H1 (cell line): ENCODE measurements around the gene ZBTB8B. TPM values are rescaled to one million over a fixed set of nuclear protein-coding genes. Genes with fewer than 3 reads are reported as not detected.

Experiments used
- CTCF ChIA-PET: fragments of 300-600 bp; sonication (Branson Sonifier 250); formaldehyde crosslinking; loops from one replicate; lab custom pipeline; 2021; ENCODE audit not compliant: partially characterized antibody; lab: Charles Lee
- POLR2A ChIA-PET: fragments of 300-600 bp; sonication (Branson Sonifier 250); formaldehyde crosslinking; loops from one replicate; lab custom pipeline; 2021; ENCODE audit warnings: inconsistent platforms; ENCODE audit not compliant: partially characterized antibody; lab: Charles Lee
- DNase-seq, 2 experiments: peaks; one replicate each; pipeline versions ENCODE4 v3.0.0 to v3.0.0-alpha.2; 2010 to 2022; ENCODE audit warnings: low spot score in 2 of 2, low read depth in 1 of 2, mixed read lengths in 1 of 2
- FAIRE-seq: peaks from 2 replicates; lab custom pipeline; 2011; peaks lifted over from hg19 to GRCh38; lab: Jason Lieb, UNC
- H2AFZ ChIP-seq: 2 replicates; pipeline ENCODE4 v1.8.1; 2012; ENCODE audit warnings: low read length, inconsistent platforms
- H2AK5ac ChIP-seq: 2 replicates; pipeline ENCODE4 v1.6.1; 2013; ENCODE audit warnings: low read depth, low read length
- H2BK120ac ChIP-seq: replicated peaks from 2 replicates; pipeline ENCODE3; 2013; ENCODE audit warnings: low read depth, low read length, inconsistent platforms
- H2BK12ac ChIP-seq: 2 replicates; pipeline ENCODE4 v1.6.1; 2013; ENCODE audit warnings: low read depth, low read length
- H2BK15ac ChIP-seq: 2 replicates; pipeline ENCODE4 v1.6.1; 2013; ENCODE audit warnings: low read length
- H2BK20ac ChIP-seq: 2 replicates; pipeline ENCODE4 v1.6.1; 2013; ENCODE audit warnings: low read length
- H2BK5ac ChIP-seq: 2 replicates; pipeline ENCODE4 v1.6.1; 2013; ENCODE audit warnings: low read depth, low read length
- H3K14ac ChIP-seq: 2 replicates; pipeline ENCODE4 v1.6.1; 2013; ENCODE audit warnings: inconsistent platforms; ENCODE audit not compliant: insufficient read length
- H3K18ac ChIP-seq: 2 replicates; pipeline ENCODE4 v1.6.1; 2013; ENCODE audit warnings: low read length; ENCODE audit errors: extremely low read depth
- H3K23ac ChIP-seq: 2 replicates; pipeline ENCODE4 v1.6.1; 2013; ENCODE audit warnings: inconsistent platforms; ENCODE audit not compliant: insufficient read length
- H3K23me2 ChIP-seq: 2 replicates; pipeline ENCODE4 v1.6.1; 2013; ENCODE audit warnings: low read depth, low read length
- H3K27ac ChIP-seq: 2 replicates; pipeline ENCODE4 v1.6.1; 2011; ENCODE audit warnings: low read depth, low read length, inconsistent platforms
- H3K27me3 ChIP-seq, 4 experiments: replicated peaks in 1 of 4; 1 replicate in 1 of 4; 2 replicates in 3 of 4; pipeline versions ENCODE4 v1.6.1 to v1.8.1; 2011 to 2013; ENCODE audit warnings: low read length in 3 of 4, mild to moderate bottlenecking in 3 of 4, inconsistent platforms in 2 of 4, mixed read lengths in 2 of 4, moderate library complexity in 1 of 4; ENCODE audit not compliant: control insufficient read depth in 3 of 4, insufficient read depth in 3 of 4; ENCODE audit errors: extremely low read depth in 1 of 4
- H3K36me3 ChIP-seq, 4 experiments: 2 replicates each; pipeline versions ENCODE4 v1.6.1 to v1.8.1; 2011 to 2013; ENCODE audit warnings: mild to moderate bottlenecking in 4 of 4, low read length in 3 of 4, moderate library complexity in 2 of 4, control low read depth in 1 of 4, inconsistent platforms in 1 of 4; ENCODE audit not compliant: insufficient read depth in 4 of 4, control insufficient read depth in 2 of 4
- H3K4ac ChIP-seq: replicated peaks from 2 replicates; pipeline ENCODE3; 2013; ENCODE audit warnings: low read length, low read depth, mixed read lengths, inconsistent platforms; ENCODE audit not compliant: insufficient read length
- H3K4me1 ChIP-seq, 4 experiments: replicated peaks in 1 of 4; 1 replicate in 1 of 4; 2 replicates in 3 of 4; pipeline versions ENCODE4 v1.6.1 to v1.8.1; 2011 to 2013; ENCODE audit warnings: low read length in 3 of 4, inconsistent platforms in 2 of 4, mixed read lengths in 1 of 4; ENCODE audit not compliant: insufficient read depth in 4 of 4, control insufficient read depth in 3 of 4
- H3K4me2 ChIP-seq, 2 experiments: 2 replicates each; pipeline versions ENCODE4 v1.6.1 to v1.8.1; 2011 to 2013; ENCODE audit warnings: low read depth in 2 of 2, low read length in 2 of 2, control low read depth in 1 of 2, inconsistent platforms in 1 of 2, mild to moderate bottlenecking in 1 of 2; ENCODE audit not compliant: insufficient read depth in 1 of 2
- H3K4me3 ChIP-seq, 4 experiments: fragments of 200-600, 300-600 bp in 1 of 4; sonication (generic), shearing (Covaris generic), sonication (Bioruptor Twin) in 1 of 4; 2 replicates each; pipeline versions ENCODE4 v1.5.1 to v1.8.1; 2011 to 2016; ENCODE audit warnings: low read length in 4 of 4, low read depth in 3 of 4, control low read depth in 2 of 4, inconsistent platforms in 2 of 4, mild to moderate bottlenecking in 2 of 4, mixed read lengths in 1 of 4, moderate library complexity in 1 of 4; ENCODE audit not compliant: insufficient read depth in 2 of 4; ENCODE audit errors: extremely low read depth in 1 of 4
- H3K56ac ChIP-seq: replicated peaks from 2 replicates; pipeline ENCODE3; 2013; ENCODE audit warnings: low read depth, mild to moderate bottlenecking, mixed read lengths, low read length, inconsistent platforms; ENCODE audit not compliant: insufficient read length
- H3K79me1 ChIP-seq: 2 replicates; pipeline ENCODE4 v1.6.1; 2013; ENCODE audit warnings: low read depth, low read length, control low read depth
- H3K79me2 ChIP-seq, 2 experiments: 2 replicates each; pipeline versions ENCODE4 v1.6.1 to v1.8.1; 2012 to 2013; ENCODE audit warnings: low read length in 2 of 2, mild to moderate bottlenecking in 2 of 2, inconsistent platforms in 1 of 2; ENCODE audit not compliant: insufficient read depth in 2 of 2, control insufficient read depth in 1 of 2
- H3K9ac ChIP-seq, 4 experiments: replicated peaks in 1 of 4; 1 replicate in 1 of 4; 2 replicates in 3 of 4; pipeline versions ENCODE4 v1.6.1 to v1.8.1; 2011 to 2013; ENCODE audit warnings: low read depth in 3 of 4, low read length in 3 of 4, control low read depth in 2 of 4, mild to moderate bottlenecking in 2 of 4, moderate library complexity in 2 of 4, inconsistent platforms in 1 of 4; ENCODE audit errors: extremely low read depth in 1 of 4
- H3K9me3 ChIP-seq, 2 experiments: 2 replicates each; pipeline versions ENCODE4 v1.6.1 to v1.8.1; 2012 to 2013; ENCODE audit warnings: mild to moderate bottlenecking in 2 of 2, moderate library complexity in 2 of 2, control low read depth in 1 of 2, inconsistent platforms in 1 of 2, low read depth in 1 of 2, low read length in 1 of 2, mixed read lengths in 1 of 2; ENCODE audit not compliant: insufficient read depth in 2 of 2
- H4K20me1 ChIP-seq, 2 experiments: replicated peaks in 1 of 2; 2 replicates each; pipeline versions ENCODE3 to v1.8.1; 2011 to 2013; ENCODE audit warnings: inconsistent platforms in 2 of 2, low read length in 2 of 2, mild to moderate bottlenecking in 1 of 2; ENCODE audit not compliant: insufficient read depth in 2 of 2, control insufficient read depth in 1 of 2
- H4K5ac ChIP-seq: 2 replicates; pipeline ENCODE4 v1.6.1; 2013; ENCODE audit warnings: low read length, low read depth, mixed read lengths, inconsistent platforms; ENCODE audit not compliant: insufficient read length
- H4K8ac ChIP-seq: 2 replicates; pipeline ENCODE4 v1.8.0; 2013; ENCODE audit warnings: mild to moderate bottlenecking, moderate library complexity, low read length, inconsistent platforms; ENCODE audit not compliant: insufficient read depth; ENCODE audit errors: extremely low read depth
- H4K91ac ChIP-seq: replicated peaks from 2 replicates; pipeline ENCODE3; 2013; ENCODE audit warnings: low read length, mixed read lengths, inconsistent platforms; ENCODE audit not compliant: insufficient read length
- ATF2 ChIP-seq: IDR thresholded peaks from 2 replicates; pipeline ENCODE4 v1.6.1; 2012; ENCODE audit warnings: low read length, inconsistent platforms
- BCL11A ChIP-seq, 2 experiments: IDR thresholded peaks; one replicate each; pipeline ENCODE4 v1.6.1; 2011; ENCODE audit warnings: low read depth in 2 of 2, low read length in 2 of 2, mild to moderate bottlenecking in 2 of 2
- CEBPB ChIP-seq: IDR thresholded peaks from 2 replicates; pipeline ENCODE4 v1.6.1; 2012; ENCODE audit warnings: low read depth, low read length
- CTCF ChIP-seq, 3 experiments: IDR thresholded peaks; 1 replicate in 2 of 3; 2 replicates in 1 of 3; pipeline versions ENCODE4 v1.5.1 to v1.6.1; 2011; ENCODE audit warnings: low read length in 3 of 3, mild to moderate bottlenecking in 3 of 3, inconsistent platforms in 2 of 3, low read depth in 1 of 3, moderate library complexity in 1 of 3; ENCODE audit not compliant: insufficient read depth in 1 of 3; ENCODE audit errors: control extremely low read depth in 1 of 3
- NANOG ChIP-seq: IDR thresholded peaks from 2 replicates; pipeline ENCODE4 v1.6.1; 2011; ENCODE audit warnings: low read length, low read depth, mild to moderate bottlenecking, inconsistent platforms; ENCODE audit not compliant: insufficient read depth, poor library complexity, severe bottlenecking
- RBBP5 ChIP-seq: IDR thresholded peaks from 2 replicates; pipeline ENCODE4 v1.7.1; 2012; ENCODE audit warnings: low read depth, mild to moderate bottlenecking, inconsistent platforms, low read length, moderate library complexity, borderline replicate concordance
- SAP30 ChIP-seq: fragments of 300-600 bp; sonication (generic); IDR thresholded peaks from 2 replicates; pipeline ENCODE4 v1.7.1; 2012; ENCODE audit warnings: low read length, moderate library complexity, mild to moderate bottlenecking, inconsistent platforms; ENCODE audit not compliant: insufficient read depth, insufficient replicate concordance
- WGBS, 2 experiments: shearing (Covaris generic) in 1 of 2; methylation state at CpG; one replicate each; pipeline versions ENCODE4 v1.1.6 to v1.1.7; 2013 to 2015; ENCODE audit warnings: low lambda C conversion rate in 2 of 2, mixed read lengths in 2 of 2, inconsistent platforms in 1 of 2, low coverage in 1 of 2, missing lambda C conversion rate in 1 of 2; ENCODE audit not compliant: insufficient replicate concordance in 2 of 2, insufficient coverage in 1 of 2, insufficient read length in 1 of 2; ENCODE audit errors: extremely low coverage in 1 of 2, missing lambda C conversion rate in 1 of 2; 5-methylcytosine and 5-hydroxymethylcytosine counted together
- polyA plus RNA-seq, 7 experiments: library from polyadenylated mRNA; depleted of rRNA in 3 of 7; stranded (reverse) in 5 of 7; unstranded in 2 of 7; fragments of >200 nt in 5 of 7; fragments of 200-250 nt in 2 of 7; gene quantifications; 1 replicate in 5 of 7; 2 replicates in 1 of 7; 4 replicates in 1 of 7; pipeline versions ENCODE4 v1.2.1 to v1.2.3, GENCODE V29; 2011 to 2013; ENCODE audit warnings: missing spikeins in 2 of 7, mixed read lengths in 2 of 7
- total RNA-seq: library from RNA; stranded (reverse); fragmentation: NEBNext Ultra II Directional; extraction: Animal tissue kit (Norgen Biotek cat#: 25700); gene quantifications from 2 replicates; pipeline ENCODE4 v1.2.1, GENCODE V29; 2021

The ZBTB8B gene
- total and polyA plus RNA-seq, 2 of the 8 experiments (the other 6 are each of a cell fraction or from before 2014, with no cell fraction given), result 1.3 to 3.7 TPM

GRCh38 chr1:32470991-32471694 lies 6.3 kb downstream of the ZBTB8B start:
- H4K8ac ChIP-seq, result no peak overlapping the region; the same call in 1 of the 2 replicates
- H4K20me1 ChIP-seq, result peaks cover 0 to 7% of the 10 kb centered on the region in 2 experiments
- CTCF ChIA-PET, result interaction anchor here (0.8 to 1.5 kb wide), 6 partner anchors 10 to 63 kb away, joined by 3 to 7 read pairs (median 3); no protein-coding TSS in a partner anchor
- H2BK120ac ChIP-seq, result no peak overlapping the region
- peaks cover 0 to 10% (median 5%) of the 10 kb centered on the region in 4 experiments; a peak in 2 of 8 replicates for H3K36me3 ChIP-seq
- no peak overlapping the region for H2BK20ac ChIP-seq
- H3K14ac ChIP-seq, result no peak overlapping the region
- H2BK5ac ChIP-seq, result no peak overlapping the region
- H3K27ac ChIP-seq, result no peak overlapping the region
- no peak overlapping the region for H4K91ac ChIP-seq
- H3K18ac ChIP-seq, result no peak overlapping the region
- no peaks in the 10 kb centered on the region for H3K27me3 ChIP-seq
- H3K9me3 ChIP-seq, result no peaks in the 10 kb centered on the region
- no peak overlapping the region for H3K56ac ChIP-seq
- no peak overlapping the region for H3K4me2 ChIP-seq
- no peak overlapping the region for H3K4ac ChIP-seq
- H2AFZ ChIP-seq, result no peak overlapping the region
- WGBS, 2 experiments, result 80% methylated on average over 28 of the region's 28 CpGs; no CpG with 5 or more reads in 1 of the 2 experiments
- H3K4me3 ChIP-seq, result no peak overlapping the region
- H2BK15ac ChIP-seq, result no peak overlapping the region
- H4K5ac ChIP-seq, result no peak overlapping the region
- peaks cover 0 to 4% of the 10 kb centered on the region in 2 experiments; a peak in 1 of 4 replicates for H3K79me2 ChIP-seq
- no peak overlapping the region for H2BK12ac ChIP-seq
- DNase-seq (peak; percentile 25 to 49), FAIRE-seq (no peak)
- no peak overlapping the region; the same call in 1 of the 2 replicates for H2AK5ac ChIP-seq
- no peaks in the 10 kb centered on the region for H3K4me1 ChIP-seq
- no peak overlapping the region for H3K9ac ChIP-seq
- POLR2A ChIA-PET, result interaction anchor here (1.1 kb wide), 2 partner anchors 10 to 218 kb away, joined by 3 to 5 read pairs; no protein-coding TSS in a partner anchor
- no peaks in the 10 kb centered on the region for H3K79me1 ChIP-seq
- no peak overlapping the region for H3K23ac ChIP-seq
- H3K23me2 ChIP-seq, result peaks cover 4% of the 10 kb centered on the region; the same call in 1 of the 2 replicates
- TF ChIP-seq SAP30 (no peak), BCL11A (IDR thresholded peaks at IDR 0.05; ENCODE audit: low read depth in 2 of 2, low read length in 2 of 2) (no peak), CEBPB (peak; percentile 88), NANOG (no peak), RBBP5 (no peak), ATF2 (no peak), CTCF (IDR thresholded peaks at IDR 0.05; ENCODE audit: control extremely low read depth in 1 of 3, insufficient read depth in 1 of 3, low read depth in 1 of 3, low read length in 3 of 3) (peak; percentile 48 to 55 (median 55))
